ENCODE measurements around the gene KCNH1.

GRCh38 chr1:210866532-210866931 is 267.4 kb downstream of the KCNH1 start:
- TF ChIP-seq CTCF (IDR thresholded peaks at IDR 0.05; ENCODE audit: low read depth, low read length, missing input control): no peak
- no peak for TF ChIP-seq YY1 (IDR thresholded peaks at IDR 0.05)
- no peak for TF ChIP-seq FOXA1 (IDR thresholded peaks at IDR 0.05)
